PC-3 (cell line): Measurements from ENCODE around the gene ZER1.

Source experiments
- EZH2 ChIP-seq: fragments of 300-600 bp; sonication (generic); IDR thresholded peaks from one replicate; pipeline ENCODE4 v1.6.1; 2017; ENCODE audit warnings: antibody characterized with exemption, mild to moderate bottlenecking, low read length; ENCODE audit not compliant: unreplicated experiment
- EZH2phosphoT487 ChIP-seq: fragments of 300-600 bp; sonication (generic); IDR thresholded peaks from 2 replicates; pipeline ENCODE4 v1.6.1; 2018; ENCODE audit warnings: mild to moderate bottlenecking, antibody characterized with exemption, low read length, borderline replicate concordance
- TF ChIP-seq, protein P1 (sequence below): fragments of 300-600 bp; sonication (generic); conservative IDR thresholded peaks from 2 replicates; pipeline ENCODE4 v1.5.1; 2017; ENCODE audit warnings: antibody characterized with exemption, low read depth, mild to moderate bottlenecking, low read length

- TF ChIP-seq, protein P1, sequence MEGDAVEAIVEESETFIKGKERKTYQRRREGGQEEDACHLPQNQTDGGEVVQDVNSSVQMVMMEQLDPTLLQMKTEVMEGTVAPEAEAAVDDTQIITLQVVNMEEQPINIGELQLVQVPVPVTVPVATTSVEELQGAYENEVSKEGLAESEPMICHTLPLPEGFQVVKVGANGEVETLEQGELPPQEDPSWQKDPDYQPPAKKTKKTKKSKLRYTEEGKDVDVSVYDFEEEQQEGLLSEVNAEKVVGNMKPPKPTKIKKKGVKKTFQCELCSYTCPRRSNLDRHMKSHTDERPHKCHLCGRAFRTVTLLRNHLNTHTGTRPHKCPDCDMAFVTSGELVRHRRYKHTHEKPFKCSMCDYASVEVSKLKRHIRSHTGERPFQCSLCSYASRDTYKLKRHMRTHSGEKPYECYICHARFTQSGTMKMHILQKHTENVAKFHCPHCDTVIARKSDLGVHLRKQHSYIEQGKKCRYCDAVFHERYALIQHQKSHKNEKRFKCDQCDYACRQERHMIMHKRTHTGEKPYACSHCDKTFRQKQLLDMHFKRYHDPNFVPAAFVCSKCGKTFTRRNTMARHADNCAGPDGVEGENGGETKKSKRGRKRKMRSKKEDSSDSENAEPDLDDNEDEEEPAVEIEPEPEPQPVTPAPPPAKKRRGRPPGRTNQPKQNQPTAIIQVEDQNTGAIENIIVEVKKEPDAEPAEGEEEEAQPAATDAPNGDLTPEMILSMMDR: no peak
- no peak for TF ChIP-seq EZH2phosphoT487
- TF ChIP-seq EZH2: no peak
Observed at GRCh38 chr9:128742401-128742800, 29.3 kb downstream of the ZER1 start.
